Natural killer cell (primary cell): ENCODE measurements around the gene NFKBIA. TPM values are rescaled to one million over a fixed set of nuclear protein-coding genes. Genes with fewer than 3 reads are reported as not detected.

ENCODE experiments used
- ATAC-seq, 3 donors: fragments of 150-1000 bp in 2 of 3; fragments of 200-7000 bp in 1 of 3; cut with Tn5 transposase; 1 replicate in 1 of 3; 2 replicates in 2 of 3; pipeline ENCODE4 v1.10.0; 2021; ENCODE audit warnings: mild to moderate bottlenecking in 2 of 3, moderate library complexity in 2 of 3
- DNase-seq, 2 donors: peaks; one replicate each; pipeline versions ENCODE4 v3.0.0 to v3.0.0-alpha.2; 2013 to 2021; ENCODE audit warnings: mixed read lengths in 1 of 2
- H3K27ac ChIP-seq: one replicate; pipeline ENCODE4 v1.5.1; 2013; ENCODE audit warnings: mild to moderate bottlenecking, low read length
- H3K27me3 ChIP-seq: one replicate; pipeline ENCODE4 v1.6.1; 2013; ENCODE audit warnings: low read length; ENCODE audit not compliant: control insufficient read depth, insufficient read depth
- H3K36me3 ChIP-seq: one replicate; pipeline ENCODE4 v1.6.1; 2013; ENCODE audit warnings: low read length; ENCODE audit not compliant: control insufficient read depth, insufficient read depth
- H3K4me1 ChIP-seq: one replicate; pipeline ENCODE4 v1.6.1; 2013; ENCODE audit warnings: low read length; ENCODE audit not compliant: control insufficient read depth, insufficient read depth
- H3K4me3 ChIP-seq: one replicate; pipeline ENCODE4 v1.5.1; 2013; ENCODE audit warnings: low read length
- H3K9me3 ChIP-seq: one replicate; pipeline ENCODE4 v1.6.1; 2013; ENCODE audit warnings: low read length; ENCODE audit not compliant: control insufficient read depth, insufficient read depth
- H3K27ac Mint-ChIP-seq, 2 donors: one replicate each; pipeline ENCODE4 v1.8.0; 2022; ENCODE audit warnings: mild to moderate bottlenecking in 2 of 2, mixed read lengths in 2 of 2, moderate library complexity in 1 of 2
- H3K27me3 Mint-ChIP-seq, 2 donors: one replicate each; pipeline ENCODE4 v1.8.0; 2022; ENCODE audit warnings: low read depth in 2 of 2, mixed read lengths in 2 of 2
- H3K36me3 Mint-ChIP-seq: one replicate; pipeline ENCODE4 v1.8.0; 2022; ENCODE audit warnings: mixed read lengths
- H3K4me1 Mint-ChIP-seq, 2 donors: one replicate each; pipeline ENCODE4 v1.8.0; 2022; ENCODE audit warnings: mixed read lengths in 2 of 2
- H3K4me3 Mint-ChIP-seq: one replicate; pipeline ENCODE4 v1.8.0; 2022; ENCODE audit warnings: mild to moderate bottlenecking, moderate library complexity, mixed read lengths
- H3K9me3 Mint-ChIP-seq, 2 donors: one replicate each; pipeline ENCODE4 v1.8.0; 2022; ENCODE audit warnings: mixed read lengths in 2 of 2
- CTCF ChIP-seq: fragments of 200-600 bp; IDR thresholded peaks from one replicate; pipeline ENCODE4 v1.8.0; 2022; ENCODE audit warnings: antibody characterized with exemption
- WGBS: methylation state at CpG from one replicate; pipeline ENCODE4 v1.1.7; 2013; ENCODE audit warnings: missing lambda C conversion rate; ENCODE audit not compliant: insufficient coverage; 5-methylcytosine and 5-hydroxymethylcytosine counted together
- intact Hi-C: fragments of 100-400 bp; cut with micrococcal nuclease; formaldehyde crosslinking; loops from one replicate; pipeline ENCODE4 v1.14.2; 2022
- total RNA-seq, 4 donors: library from RNA; stranded (reverse); fragments of 120-200 nt in 1 of 4; gene quantifications; one replicate each; pipeline versions ENCODE4 v1.2.3 to v1.2.4, GENCODE V29; 2013 to 2022

Gene NFKBIA
- total RNA-seq, 3 donors from 2014 or later (not counting 1 experiment from before 2014, with no cell fraction given) = 2,039 to 3,339 (median 2,499) TPM

GRCh38 chr14:35352274-35353233, 52.0 kb downstream of the NFKBIA start:
- H3K4me3 ChIP-seq = no peak overlapping the region
- Mint-ChIP-seq H3K4me3 (no peak overlapping the region), H3K4me1 (peaks cover 16 to 24% of the 10 kb centered on the region in 2 donors)

GRCh38 chr14:35351897-35352273, 52.7 kb downstream of the NFKBIA start:
- Mint-ChIP-seq H3K4me3 (peak overlapping the region; percentile 36), H3K4me1 (peaks cover 16 to 28% of the 10 kb centered on the region in 2 donors), H3K27ac (no peak overlapping the region), H3K27me3 (no peaks in the 10 kb centered on the region), H3K36me3 (no peaks in the 10 kb centered on the region), H3K9me3 (no peaks in the 10 kb centered on the region)
- 60% methylated on average over 4 of the region's 4 CpGs for WGBS
- H3K27ac ChIP-seq = no peak overlapping the region
- H3K4me3 ChIP-seq = no peak overlapping the region
- TF ChIP-seq CTCF = no peak
- peaks cover 21% of the 10 kb centered on the region for H3K4me1 ChIP-seq
- no peak for DNase-seq
- intact Hi-C loops = no loop called here
- ATAC-seq = no peak
- no peaks in the 10 kb centered on the region for H3K9me3 ChIP-seq
- no peaks in the 10 kb centered on the region for H3K27me3 ChIP-seq
- no peaks in the 10 kb centered on the region for H3K36me3 ChIP-seq

More at GRCh38 chr14:35352274-35353233, 52.0 kb downstream of the NFKBIA start:
- intact Hi-C loops = no loop called here
- H3K4me1 ChIP-seq = peaks cover 21% of the 10 kb centered on the region
- no peak for ATAC-seq
- H3K36me3 ChIP-seq = no peaks in the 10 kb centered on the region
- Mint-ChIP-seq H3K27me3 (no peaks in the 10 kb centered on the region), H3K36me3 (no peaks in the 10 kb centered on the region), H3K27ac (peak overlapping the region in 1 of 2 donors; percentile 3), H3K9me3 (no peaks in the 10 kb centered on the region)
- 58% methylated on average over 14 of the region's 15 CpGs for WGBS
- H3K9me3 ChIP-seq = no peaks in the 10 kb centered on the region
- no peaks in the 10 kb centered on the region for H3K27me3 ChIP-seq
- TF ChIP-seq CTCF = no peak
- no peak overlapping the region for H3K27ac ChIP-seq
- DNase-seq = no peak

Other genes with a start within 250 kb of the NFKBIA start
- 100 to 1,000 TPM; 130 to 141 (median 139) TPM for gene PSMA6, start 112.4 kb downstream of the NFKBIA start, total RNA-seq
- not detected for gene INSM2, start 129.4 kb upstream of the NFKBIA start, total RNA-seq